ENCODE data around the gene KCNQ1OT1.

Gene KCNQ1OT1

DNA sequence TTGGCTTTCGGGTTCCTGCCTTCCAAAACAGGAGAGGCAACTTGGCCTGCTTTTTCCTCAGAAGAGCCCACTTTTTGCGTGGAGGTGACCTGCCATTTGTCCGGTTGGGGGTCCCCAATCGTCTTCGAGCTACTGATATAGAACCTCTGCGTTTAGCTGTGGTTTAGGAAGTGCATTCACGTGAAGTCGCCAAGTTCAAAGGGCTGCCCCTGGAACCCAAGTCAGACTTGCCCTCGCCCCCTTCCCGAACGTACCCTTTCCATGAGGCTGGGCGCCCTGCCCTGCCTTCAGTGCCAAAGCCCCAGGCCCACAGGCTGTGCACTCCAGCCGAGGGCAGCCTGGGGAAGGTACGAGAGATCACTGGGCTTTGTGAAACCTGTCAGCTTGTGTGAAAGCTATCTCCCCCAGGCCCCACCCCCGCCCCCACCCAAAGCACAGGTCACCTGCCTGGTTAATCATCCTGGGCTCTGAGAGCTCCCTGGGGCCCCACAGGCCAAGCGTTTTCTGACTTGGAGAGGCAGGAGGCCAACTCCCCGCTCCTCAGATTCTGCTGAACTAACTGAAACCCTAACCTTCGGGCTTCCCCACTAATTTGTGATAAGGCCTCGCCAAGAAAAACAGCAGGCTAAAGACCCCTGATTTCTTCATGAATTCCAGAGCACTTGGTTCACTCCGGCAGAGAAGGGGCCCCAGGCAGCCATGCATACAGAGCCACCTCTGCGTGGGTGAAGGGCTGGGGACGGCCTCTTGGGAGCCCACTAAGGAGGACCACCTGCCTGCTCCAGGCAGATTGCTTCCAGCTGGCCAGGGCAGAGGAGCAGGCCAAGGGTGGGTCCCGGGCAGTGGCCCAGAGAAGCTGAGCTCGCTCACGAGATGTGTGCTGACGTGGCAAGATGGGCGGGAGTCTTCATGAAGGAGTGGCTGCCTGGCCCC is 25.8 kb upstream of the KCNQ1OT1 start:
- no peaks in the 10 kb centered on the region for H3K27me3 ChIP-seq (ENCODE audit: low read depth, low read length)
- no peaks in the 10 kb centered on the region for H3K9me3 ChIP-seq (ENCODE audit: control insufficient read depth in 1 of 2, low read length in 2 of 2)
- no peak overlapping the region for H3K4me3 ChIP-seq (ENCODE audit: low read depth in 1 of 2, low read length in 2 of 2)
- H3K36me3 ChIP-seq (ENCODE audit: control insufficient read depth in 1 of 2, insufficient read depth in 2 of 2, low read length in 2 of 2) = no peaks in the 10 kb centered on the region
- H3K4me1 ChIP-seq (ENCODE audit: control insufficient read depth in 1 of 2, insufficient read depth in 2 of 2, low read length in 2 of 2) = peaks cover 0 to 8% of the 10 kb centered on the region in 2 donors
- H3K27ac ChIP-seq (ENCODE audit: low read length) = no peak overlapping the region

- Histone ChIP-seq H3K4me3 (ENCODE audit: low read depth in 1 of 2, low read length in 2 of 2) (no peak overlapping the region), H3K36me3 (ENCODE audit: control insufficient read depth in 1 of 2, insufficient read depth in 2 of 2, low read length in 2 of 2) (no peaks in the 10 kb centered on the region), H3K9me3 (ENCODE audit: control insufficient read depth in 1 of 2, low read length in 2 of 2) (no peaks in the 10 kb centered on the region), H3K27ac (ENCODE audit: low read length) (no peak overlapping the region), H3K4me1 (ENCODE audit: control insufficient read depth in 1 of 2, insufficient read depth in 2 of 2, low read length in 2 of 2) (peaks cover 0 to 5% of the 10 kb centered on the region in 2 donors), H3K27me3 (ENCODE audit: low read depth, low read length) (no peaks in the 10 kb centered on the region)
These were observed 25.0 kb upstream of the KCNQ1OT1 start for GRCh38 chr11:2724653-2725367.

GRCh38 chr11:2724104-2724503 is 24.3 kb upstream of the KCNQ1OT1 start:
- H3K9me3 ChIP-seq (ENCODE audit: control insufficient read depth in 1 of 2, low read length in 2 of 2) = no peaks in the 10 kb centered on the region
- no peaks in the 10 kb centered on the region for H3K27me3 ChIP-seq (ENCODE audit: low read depth, low read length)
- no peak overlapping the region for H3K4me3 ChIP-seq (ENCODE audit: low read depth in 1 of 2, low read length in 2 of 2)
- no peaks in the 10 kb centered on the region for H3K36me3 ChIP-seq (ENCODE audit: control insufficient read depth in 1 of 2, insufficient read depth in 2 of 2, low read length in 2 of 2)
- no peak overlapping the region for H3K27ac ChIP-seq (ENCODE audit: low read length)
- H3K4me1 ChIP-seq (ENCODE audit: control insufficient read depth in 1 of 2, insufficient read depth in 2 of 2, low read length in 2 of 2) = peaks cover 0 to 5% of the 10 kb centered on the region in 2 donors

- Histone ChIP-seq H3K4me3 (ENCODE audit: low read depth in 1 of 2, low read length in 2 of 2) (no peak overlapping the region), H3K27me3 (ENCODE audit: low read depth, low read length) (no peaks in the 10 kb centered on the region), H3K9me3 (ENCODE audit: control insufficient read depth in 1 of 2, low read length in 2 of 2) (no peaks in the 10 kb centered on the region), H3K27ac (ENCODE audit: low read length) (no peak overlapping the region), H3K4me1 (ENCODE audit: control insufficient read depth in 1 of 2, insufficient read depth in 2 of 2, low read length in 2 of 2) (peaks cover 0 to 5% of the 10 kb centered on the region in 2 donors), H3K36me3 (ENCODE audit: control insufficient read depth in 1 of 2, insufficient read depth in 2 of 2, low read length in 2 of 2) (no peaks in the 10 kb centered on the region)
These were observed 23.2 kb upstream of the KCNQ1OT1 start for GRCh38 chr11:2722955-2723354.

DNA sequence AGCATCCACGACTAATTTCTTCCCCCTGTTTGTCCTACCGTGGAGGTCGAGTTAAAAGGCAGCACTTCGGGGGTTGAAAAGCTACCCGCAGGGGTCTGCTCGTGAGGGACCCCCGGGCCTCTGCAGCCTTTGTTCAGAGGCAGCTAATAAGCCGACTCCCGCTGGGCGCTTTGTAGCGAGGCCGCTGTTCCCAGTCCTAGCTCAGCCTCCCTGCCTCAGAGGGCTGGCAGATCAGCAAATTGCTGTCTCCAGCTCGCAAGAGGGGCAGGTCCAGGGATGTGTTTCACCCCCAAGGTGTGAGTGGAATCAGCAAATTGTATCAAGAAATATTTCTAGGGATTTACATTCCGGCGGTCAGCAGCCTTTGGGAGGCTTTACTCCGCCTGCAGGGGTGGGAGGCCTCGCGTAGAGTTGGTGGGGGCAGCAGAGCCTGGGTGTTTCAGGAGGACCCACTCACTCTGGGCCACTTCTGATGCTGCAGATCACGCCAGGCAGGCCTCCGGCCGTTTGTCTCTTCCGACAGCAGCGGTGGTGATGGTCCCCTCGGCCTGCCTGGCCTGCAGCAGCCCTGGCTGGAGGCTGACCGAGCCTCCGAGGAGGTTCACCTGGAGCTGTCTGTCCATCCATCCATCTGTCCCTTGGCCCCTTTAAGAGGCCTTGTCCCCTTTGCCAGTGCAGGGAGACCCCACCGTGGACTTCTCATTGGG is 21.6 kb upstream of the KCNQ1OT1 start:
- H3K27ac ChIP-seq (ENCODE audit: low read length) = no peak overlapping the region
- H3K36me3 ChIP-seq (ENCODE audit: control insufficient read depth in 1 of 2, insufficient read depth in 2 of 2, low read length in 2 of 2) = no peaks in the 10 kb centered on the region
- H3K4me1 ChIP-seq (ENCODE audit: control insufficient read depth in 1 of 2, insufficient read depth in 2 of 2, low read length in 2 of 2) = peaks cover 0 to 5% of the 10 kb centered on the region in 2 donors
- H3K27me3 ChIP-seq (ENCODE audit: low read depth, low read length) = no peaks in the 10 kb centered on the region
- H3K9me3 ChIP-seq (ENCODE audit: control insufficient read depth in 1 of 2, low read length in 2 of 2) = no peaks in the 10 kb centered on the region
- H3K4me3 ChIP-seq (ENCODE audit: low read depth in 1 of 2, low read length in 2 of 2) = no peak overlapping the region

- no peaks in the 10 kb centered on the region for H3K9me3 ChIP-seq (ENCODE audit: control insufficient read depth in 1 of 2, low read length in 2 of 2)
- no peak overlapping the region for H3K27ac ChIP-seq (ENCODE audit: low read length)
- no peaks in the 10 kb centered on the region for H3K36me3 ChIP-seq (ENCODE audit: control insufficient read depth in 1 of 2, insufficient read depth in 2 of 2, low read length in 2 of 2)
- no peaks in the 10 kb centered on the region for H3K27me3 ChIP-seq (ENCODE audit: low read depth, low read length)
- no peak overlapping the region for H3K4me3 ChIP-seq (ENCODE audit: low read depth in 1 of 2, low read length in 2 of 2)
- no peaks in the 10 kb centered on the region for H3K4me1 ChIP-seq (ENCODE audit: control insufficient read depth in 1 of 2, insufficient read depth in 2 of 2, low read length in 2 of 2)
These were observed 20.2 kb upstream of the KCNQ1OT1 start for GRCh38 chr11:2719831-2720590.

- no peak overlapping the region for H3K4me3 ChIP-seq (ENCODE audit: low read depth in 1 of 2, low read length in 2 of 2)
- H3K9me3 ChIP-seq (ENCODE audit: control insufficient read depth in 1 of 2, low read length in 2 of 2) = no peaks in the 10 kb centered on the region
- no peak overlapping the region for H3K27ac ChIP-seq (ENCODE audit: low read length)
- no peaks in the 10 kb centered on the region for H3K36me3 ChIP-seq (ENCODE audit: control insufficient read depth in 1 of 2, insufficient read depth in 2 of 2, low read length in 2 of 2)
- H3K4me1 ChIP-seq (ENCODE audit: control insufficient read depth in 1 of 2, insufficient read depth in 2 of 2, low read length in 2 of 2) = no peaks in the 10 kb centered on the region
- no peaks in the 10 kb centered on the region for H3K27me3 ChIP-seq (ENCODE audit: low read depth, low read length)
These were observed 19.1 kb upstream of the KCNQ1OT1 start for GRCh38 chr11:2718817-2719438.

- Histone ChIP-seq H3K4me1 (ENCODE audit: control insufficient read depth in 1 of 2, insufficient read depth in 2 of 2, low read length in 2 of 2) (no peaks in the 10 kb centered on the region), H3K4me3 (ENCODE audit: low read depth in 1 of 2, low read length in 2 of 2) (no peak overlapping the region), H3K27ac (ENCODE audit: low read length) (no peak overlapping the region), H3K36me3 (ENCODE audit: control insufficient read depth in 1 of 2, insufficient read depth in 2 of 2, low read length in 2 of 2) (no peaks in the 10 kb centered on the region), H3K27me3 (ENCODE audit: low read depth, low read length) (no peaks in the 10 kb centered on the region), H3K9me3 (ENCODE audit: control insufficient read depth in 1 of 2, low read length in 2 of 2) (no peaks in the 10 kb centered on the region)
These were observed 17.9 kb upstream of the KCNQ1OT1 start for GRCh38 chr11:2717561-2718325.

- no peak overlapping the region for H3K4me3 ChIP-seq (ENCODE audit: low read depth in 1 of 2, low read length in 2 of 2)
- H3K4me1 ChIP-seq (ENCODE audit: control insufficient read depth in 1 of 2, insufficient read depth in 2 of 2, low read length in 2 of 2) = no peaks in the 10 kb centered on the region
- no peaks in the 10 kb centered on the region for H3K36me3 ChIP-seq (ENCODE audit: control insufficient read depth in 1 of 2, insufficient read depth in 2 of 2, low read length in 2 of 2)
- H3K9me3 ChIP-seq (ENCODE audit: control insufficient read depth in 1 of 2, low read length in 2 of 2) = no peaks in the 10 kb centered on the region
- H3K27ac ChIP-seq (ENCODE audit: low read length) = no peak overlapping the region
- no peaks in the 10 kb centered on the region for H3K27me3 ChIP-seq (ENCODE audit: low read depth, low read length)
These were observed 16.7 kb upstream of the KCNQ1OT1 start for GRCh38 chr11:2716376-2717095.
